T47D (cell line): ENCODE measurements around the gene VPS4B.
A peak's percentile ranks its signal among the peaks of the same experiment; 100 is the strongest.

ENCODE experiments used
- DNase-seq, 2 experiments: peaks; one replicate each; pipeline versions ENCODE4 v3.0.0 to v3.0.0-alpha.2; 2011 to 2012; ENCODE audit warnings: low read depth in 1 of 2, low spot score in 1 of 2
- JUND ChIP-seq: IDR thresholded peaks from 2 replicates; pipeline ENCODE4 v1.6.1; 2012; ENCODE audit warnings: low read depth
- in situ Hi-C: cut with HindIII; loops from 2 replicates; pipeline ENCODE4 v1.10.0; 2016; ENCODE audit warnings: low sequenced_read_pairs, low pct_unique_long_range_greater_than_20kb

VPS4B gene

GRCh38 chr18:63445037-63445436 is 22.8 kb upstream of the VPS4B start:
- no peak for TF ChIP-seq JUND
- in situ Hi-C loops, result no loop called here
- no peak for DNase-seq

DNA sequence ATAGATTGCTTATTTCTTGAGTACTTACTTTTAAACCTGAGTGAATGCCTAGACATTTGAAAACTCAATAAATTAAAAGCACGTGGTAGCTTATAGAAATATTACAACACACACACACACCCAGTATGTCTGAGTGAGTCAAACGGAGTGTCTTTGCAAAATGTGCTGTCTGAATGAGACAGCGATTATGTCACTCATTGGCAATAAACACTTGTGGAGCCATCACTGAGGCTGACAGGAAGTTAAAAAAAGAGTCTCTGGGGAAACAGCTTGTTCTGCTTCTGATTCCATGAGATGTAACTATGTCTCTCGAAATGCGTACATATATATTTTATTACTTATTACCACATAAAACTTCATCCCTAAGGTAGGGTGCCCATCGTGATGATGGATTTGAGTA is 22.3 kb upstream of the VPS4B start:
- TF ChIP-seq JUND, result no peak
- DNase-seq, result no peak
- in situ Hi-C loops, result no loop called here

- DNase-seq, result no peak
- in situ Hi-C loops, result no loop called here
- no peak for TF ChIP-seq JUND
These were observed 21.6 kb upstream of the VPS4B start for GRCh38 chr18:63443829-63444228.

DNA sequence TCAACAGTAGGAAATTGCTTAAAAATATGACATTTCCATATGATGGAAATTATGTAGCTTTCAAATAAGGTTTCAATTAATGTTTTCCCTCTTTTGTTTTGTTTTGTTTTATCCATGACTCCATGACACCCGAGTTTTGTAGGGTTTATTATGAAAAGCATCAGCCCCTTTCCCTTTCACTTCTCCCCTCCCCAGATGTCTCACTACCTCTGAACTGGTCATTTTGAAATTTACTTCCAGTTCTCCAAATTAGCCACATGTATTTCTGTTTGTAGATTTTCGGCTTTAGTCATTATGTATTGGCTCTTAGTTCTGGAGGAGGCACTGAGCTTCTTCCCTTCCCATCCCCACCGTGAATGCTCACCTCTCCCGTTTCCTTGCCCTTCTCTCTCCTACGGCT is 18.6 kb upstream of the VPS4B start:
- no peak for DNase-seq
- in situ Hi-C loops, result no loop called here

DNA sequence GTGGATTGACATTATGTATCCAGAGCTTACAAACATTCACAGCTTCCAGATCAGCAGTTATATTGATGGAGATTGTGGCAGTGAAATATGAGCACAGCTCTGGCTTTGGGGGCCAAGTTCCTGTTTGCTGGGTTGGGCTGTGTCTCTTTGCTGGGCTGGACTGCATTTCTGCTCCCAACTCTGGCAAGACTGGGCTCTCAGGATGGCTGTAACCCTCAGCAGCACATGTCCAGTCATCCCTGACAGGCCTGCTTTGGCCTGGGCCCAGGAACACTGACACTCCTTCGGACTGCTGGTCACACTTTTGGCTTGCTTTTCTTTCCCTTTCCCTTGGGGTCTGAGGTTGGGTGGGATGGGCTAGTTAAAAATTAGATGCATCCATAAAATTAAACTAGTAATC is 17.9 kb upstream of the VPS4B start:
- DNase-seq, result no peak
- in situ Hi-C loops, result no loop called here
- TF ChIP-seq JUND, result no peak

More for the DNA sequence above, 18.6 kb upstream of the VPS4B start:
- TF ChIP-seq JUND, result no peak

DNA sequence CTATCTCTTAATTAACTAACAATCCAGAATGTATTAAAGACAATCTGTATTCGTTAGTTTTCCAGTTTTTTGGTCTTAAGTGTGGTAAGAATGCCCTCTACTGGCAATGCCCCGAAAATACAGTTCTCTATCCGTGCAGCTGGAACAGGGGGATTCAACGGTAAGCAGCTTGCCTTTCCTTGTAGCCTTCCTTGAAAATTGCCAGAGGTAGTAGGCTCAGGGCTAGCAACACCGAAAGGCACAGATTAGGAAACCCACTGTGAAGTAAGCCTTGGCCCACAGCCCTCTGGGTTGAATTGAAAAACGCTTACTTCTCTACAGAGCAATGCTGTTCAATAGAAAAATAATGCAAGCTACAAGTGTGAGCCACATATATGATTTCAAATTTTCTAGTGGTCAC is 17.1 kb upstream of the VPS4B start:
- TF ChIP-seq JUND, result no peak
- DNase-seq, result peak; percentile 24 to 57
- in situ Hi-C loops, result no loop called here

DNA sequence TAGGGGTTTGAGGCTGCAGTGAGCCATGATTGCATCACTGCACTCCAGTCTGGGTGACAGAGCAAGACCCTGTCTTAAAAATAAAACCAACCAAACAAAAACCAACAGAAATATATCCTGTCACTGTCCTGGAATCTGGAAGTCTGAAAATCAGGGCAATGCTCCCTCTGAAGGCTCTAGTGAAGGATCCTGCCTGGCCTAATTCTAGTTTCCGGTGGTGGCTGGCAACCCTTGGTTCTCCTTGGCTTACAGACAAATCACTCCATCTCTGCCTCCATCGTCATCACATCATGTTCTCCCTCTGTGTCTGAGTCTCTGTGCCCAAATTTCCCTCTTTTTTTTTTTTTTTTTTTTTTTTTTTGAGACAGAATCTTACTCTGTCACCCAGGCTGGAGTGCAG is 15.9 kb upstream of the VPS4B start:
- TF ChIP-seq JUND, result no peak
- DNase-seq, result no peak
- in situ Hi-C loops, result no loop called here

DNA sequence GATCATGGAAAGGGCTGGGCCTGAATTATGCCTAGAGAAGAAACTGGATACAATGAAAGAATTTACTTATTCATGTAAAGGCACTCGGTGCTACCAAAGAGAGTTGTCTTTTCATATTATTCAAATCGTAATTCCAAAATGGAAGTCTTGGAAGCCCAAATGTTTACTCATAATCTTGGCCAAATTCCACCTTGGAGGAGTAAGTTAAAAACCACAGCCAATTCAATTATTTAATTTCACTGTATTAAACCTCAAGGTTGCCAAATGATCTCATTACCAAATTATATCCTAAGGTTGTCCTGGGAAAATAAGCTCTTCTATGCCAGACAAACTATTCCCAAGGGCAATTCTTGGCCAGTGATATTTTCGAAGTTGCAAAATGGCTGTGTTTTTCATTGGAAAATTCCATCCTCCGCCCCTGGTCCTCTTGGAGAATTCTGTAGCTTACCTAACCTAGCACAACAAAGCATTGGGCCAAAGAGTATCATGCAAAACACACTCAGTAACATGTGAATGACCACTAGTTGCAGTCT is 11.1 kb upstream of the VPS4B start:
- DNase-seq, result no peak
- in situ Hi-C loops, result no loop called here

GRCh38 chr18:63431180-63431579 is 8.9 kb upstream of the VPS4B start:
- no peak for DNase-seq
- in situ Hi-C loops, result no loop called here
- no peak for TF ChIP-seq JUND

More for the DNA sequence above, 11.1 kb upstream of the VPS4B start:
- no peak for TF ChIP-seq JUND

DNA sequence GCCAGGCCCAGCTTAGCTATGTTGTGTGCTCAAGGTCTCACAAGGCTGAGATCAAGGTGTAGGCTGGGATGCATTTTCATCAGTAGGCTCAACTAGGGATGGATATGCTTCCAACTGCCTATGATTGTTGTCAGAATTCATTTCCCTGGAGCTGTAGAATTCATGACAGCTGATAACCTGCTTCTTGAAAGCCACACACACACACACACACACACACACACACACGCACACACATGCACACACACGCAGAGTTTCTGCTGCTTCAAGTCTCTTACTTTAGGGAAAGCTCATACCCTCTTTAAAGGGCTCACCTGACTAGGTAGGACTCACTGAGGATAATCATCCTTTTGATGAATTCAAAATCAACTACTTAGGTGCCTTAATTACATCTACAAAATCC is 8.2 kb upstream of the VPS4B start:
- DNase-seq, result no peak
- no peak for TF ChIP-seq JUND
- in situ Hi-C loops, result no loop called here

DNA sequence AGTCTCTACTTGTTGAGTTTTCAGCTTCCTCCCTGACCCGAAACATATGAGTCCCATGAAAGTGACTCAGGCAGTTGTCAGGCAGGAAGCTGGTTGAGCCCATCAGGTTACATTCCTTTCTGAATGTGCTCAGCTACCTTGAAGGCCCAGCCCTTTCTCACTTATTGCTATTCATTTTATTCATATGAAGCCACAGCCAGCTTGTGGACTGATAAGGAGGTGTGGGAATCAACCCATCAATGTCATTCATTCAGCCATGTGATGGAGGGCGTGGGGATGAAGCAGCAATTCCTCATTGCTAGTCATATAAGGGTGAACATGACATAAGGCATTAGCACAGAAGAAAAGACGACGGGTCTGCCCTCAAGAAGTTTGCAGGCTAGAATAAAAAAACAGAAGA is 5.3 kb upstream of the VPS4B start:
- peak in 1 of 2 experiments; percentile 54 for DNase-seq
- in situ Hi-C loops, result no loop called here

GRCh38 chr18:63422864-63423304 is 608 bp upstream of the VPS4B start:
- DNase-seq, result no peak
- TF ChIP-seq JUND, result no peak
- in situ Hi-C loops, result no loop called here

More for the DNA sequence above, 5.3 kb upstream of the VPS4B start:
- TF ChIP-seq JUND, result no peak

- no peak for TF ChIP-seq JUND
- DNase-seq, result no peak
- in situ Hi-C loops, result no loop called here
These were observed 762 bp downstream of the VPS4B start for GRCh38 chr18:63421514-63421913.

- in situ Hi-C loops, result no loop called here
- no peak for TF ChIP-seq JUND
- DNase-seq, result no peak
These were observed 9.3 kb downstream of the VPS4B start for GRCh38 chr18:63412953-63413352.
